HepG2 (cell line): ENCODE measurements around the gene ERVMER34-1. TPM values are rescaled to one million over a fixed set of nuclear protein-coding genes. Genes with fewer than 3 reads are reported as not detected.
A peak's percentile ranks its signal among the peaks of the same experiment; 100 is the strongest.

Experiments
- AKAP8 ChIP-seq: sonication (generic); formaldehyde crosslinking; IDR thresholded peaks from 2 replicates; pipeline ENCODE4 v1.5.1; 2020; ENCODE audit warnings: mild to moderate bottlenecking, missing genetic modification reagents
- CENPX ChIP-seq: sonication (generic); formaldehyde crosslinking; IDR thresholded peaks from 2 replicates; pipeline ENCODE4 v1.9.0; 2021; ENCODE audit warnings: mild to moderate bottlenecking, missing genetic modification reagents, moderate library complexity
- EHMT2 ChIP-seq: fragments of 200-600 bp; sonication (generic); IDR thresholded peaks from 2 replicates; pipeline ENCODE4 v1.7.0; 2017; ENCODE audit warnings: antibody characterized with exemption, low read depth, low read length, borderline replicate concordance
- HNF1A ChIP-seq, 2 experiments: sonication (generic) in 1 of 2; formaldehyde crosslinking in 1 of 2; IDR thresholded peaks; 2 replicates each; pipeline versions ENCODE4 v1.4.0 to v1.6.1; 2016 to 2020; ENCODE audit warnings: borderline replicate concordance in 1 of 2, low read depth in 1 of 2, mild to moderate bottlenecking in 1 of 2, missing genetic modification reagents in 1 of 2
- ISX ChIP-seq: sonication (generic); formaldehyde crosslinking; conservative IDR thresholded peaks from 2 replicates; pipeline ENCODE4 v1.5.0; 2020; ENCODE audit warnings: missing genetic modification reagents
- KDM2A ChIP-seq: sonication (generic); formaldehyde crosslinking; IDR thresholded peaks from 2 replicates; pipeline ENCODE4 v1.4.0; 2020; ENCODE audit warnings: low read depth, missing genetic modification reagents, borderline replicate concordance
- KLF11 ChIP-seq: IDR thresholded peaks from 2 replicates; pipeline ENCODE4 v1.6.1; 2016; ENCODE audit warnings: missing compliant biosample characterization
- RAD21 ChIP-seq: fragments of 450-650 bp; formaldehyde crosslinking; IDR thresholded peaks from 2 replicates; pipeline ENCODE4 v1.5.0; 2020; ENCODE audit warnings: mild to moderate bottlenecking
- SOX5 ChIP-seq: IDR thresholded peaks from 2 replicates; pipeline ENCODE4 v1.6.1; 2016; ENCODE audit warnings: borderline replicate concordance
- SRF ChIP-seq: IDR thresholded peaks from 2 replicates; pipeline ENCODE4 v1.6.1; 2011; ENCODE audit warnings: mild to moderate bottlenecking, low read depth, low read length, moderate library complexity
- SUZ12 ChIP-seq: fragments of 150-350 bp; IDR thresholded peaks from 2 replicates; pipeline ENCODE4 v1.6.1; 2014; ENCODE audit warnings: low read depth, low read length
- U2AF2 ChIP-seq: fragments of 200-400 bp; formaldehyde crosslinking; IDR thresholded peaks from 2 replicates; pipeline ENCODE4 v1.6.1; 2017; ENCODE audit warnings: low read depth, mild to moderate bottlenecking, low read length
- ZNF496 ChIP-seq: sonication (generic); formaldehyde crosslinking; IDR thresholded peaks from 2 replicates; pipeline ENCODE4 v1.8.1; 2023; ENCODE audit warnings: mild to moderate bottlenecking, moderate library complexity, missing genetic modification reagents; ENCODE audit not compliant: insufficient replicate concordance
- ZNF670 ChIP-seq: sonication (generic); formaldehyde crosslinking; IDR thresholded peaks from 2 replicates; pipeline ENCODE4 v1.8.0; 2022; ENCODE audit warnings: mild to moderate bottlenecking, missing genetic modification reagents, borderline replicate concordance
- polyA plus RNA-seq, 8 experiments: library from polyadenylated mRNA; depleted of rRNA in 3 of 8; stranded (reverse) in 7 of 8; unstranded in 1 of 8; fragments of >200 nt; fragmentation: Illumina TruSeq in 4 of 8; extraction: Trizol in 4 of 8; gene quantifications; 2 replicates each; pipeline versions ENCODE4 v1.2.1 to v1.2.3, GENCODE V29; 2011 to 2016; ENCODE audit warnings: low read depth in 4 of 8, missing spikeins in 1 of 8, mixed read lengths in 1 of 8; ENCODE audit not compliant: insufficient read depth in 1 of 8
- total RNA-seq, 5 experiments: library from RNA; depleted of rRNA; stranded (reverse); fragments of >200 nt; fragmentation: Illumina TruSeq; extraction: Trizol; gene quantifications; 2 replicates each; pipeline ENCODE4 v1.2.3, GENCODE V29; 2016; ENCODE audit warnings: low read depth in 1 of 5
- TF ChIP-seq, protein P1 (sequence below): sonication (generic); formaldehyde crosslinking; IDR thresholded peaks from 2 replicates; pipeline ENCODE4 v1.5.0; 2020; ENCODE audit warnings: missing genetic modification reagents, mild to moderate bottlenecking, borderline replicate concordance
- TF ChIP-seq, protein P2 (sequence below): sonication (generic); formaldehyde crosslinking; IDR thresholded peaks from 2 replicates; pipeline ENCODE4 v1.4.0; 2020; ENCODE audit warnings: missing genetic modification reagents
- TF ChIP-seq, protein P3 (sequence below): sonication (generic); formaldehyde crosslinking; IDR thresholded peaks from 2 replicates; pipeline ENCODE4 v1.9.0; 2022; ENCODE audit warnings: missing genetic modification reagents, mild to moderate bottlenecking, borderline replicate concordance
- TF ChIP-seq, protein P4 (sequence below): sonication (generic); formaldehyde crosslinking; IDR thresholded peaks from 2 replicates; pipeline ENCODE4 v1.4.0; 2020; ENCODE audit warnings: mild to moderate bottlenecking, missing genetic modification reagents

Gene ERVMER34-1
- total and polyA plus RNA-seq, 2 of the 13 experiments (the other 11 are each of a cell fraction or from before 2014, with no cell fraction given) = 0.04 to 0.35 TPM

GRCh38 chr4:52721968-52722815 lies 29.0 kb downstream of the ERVMER34-1 start (continued):
- TF ChIP-seq CENPX (CRISPR knock-in tag) = no peak
- no peak for TF ChIP-seq AKAP8 (CRISPR knock-in tag)
- TF ChIP-seq ZNF670 = no peak
- no peak for TF ChIP-seq ZNF496 (CRISPR knock-in tag)
- TF ChIP-seq RAD21 (CRISPR knock-in tag) = peak; percentile 9; the same call in 1 of the 2 replicates
- TF ChIP-seq, protein P1, sequence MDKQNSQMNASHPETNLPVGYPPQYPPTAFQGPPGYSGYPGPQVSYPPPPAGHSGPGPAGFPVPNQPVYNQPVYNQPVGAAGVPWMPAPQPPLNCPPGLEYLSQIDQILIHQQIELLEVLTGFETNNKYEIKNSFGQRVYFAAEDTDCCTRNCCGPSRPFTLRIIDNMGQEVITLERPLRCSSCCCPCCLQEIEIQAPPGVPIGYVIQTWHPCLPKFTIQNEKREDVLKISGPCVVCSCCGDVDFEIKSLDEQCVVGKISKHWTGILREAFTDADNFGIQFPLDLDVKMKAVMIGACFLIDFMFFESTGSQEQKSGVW (CRISPR knock-in tag) = no peak
- no peak for TF ChIP-seq ISX (CRISPR knock-in tag)
- TF ChIP-seq, protein P2, sequence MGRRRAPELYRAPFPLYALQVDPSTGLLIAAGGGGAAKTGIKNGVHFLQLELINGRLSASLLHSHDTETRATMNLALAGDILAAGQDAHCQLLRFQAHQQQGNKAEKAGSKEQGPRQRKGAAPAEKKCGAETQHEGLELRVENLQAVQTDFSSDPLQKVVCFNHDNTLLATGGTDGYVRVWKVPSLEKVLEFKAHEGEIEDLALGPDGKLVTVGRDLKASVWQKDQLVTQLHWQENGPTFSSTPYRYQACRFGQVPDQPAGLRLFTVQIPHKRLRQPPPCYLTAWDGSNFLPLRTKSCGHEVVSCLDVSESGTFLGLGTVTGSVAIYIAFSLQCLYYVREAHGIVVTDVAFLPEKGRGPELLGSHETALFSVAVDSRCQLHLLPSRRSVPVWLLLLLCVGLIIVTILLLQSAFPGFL (CRISPR knock-in tag) = no peak
- no peak for TF ChIP-seq EHMT2
- TF ChIP-seq U2AF2 = no peak
- no peak for TF ChIP-seq SUZ12
- TF ChIP-seq SOX5 (CRISPR knock-in tag) = no peak
- no peak for TF ChIP-seq KLF11 (CRISPR knock-in tag)
- TF ChIP-seq HNF1A (IDR thresholded peaks at IDR 0.05; ENCODE audit: low read depth) = no peak
- no peak; the same call in 1 of the 2 replicates for TF ChIP-seq HNF1A (CRISPR knock-in tag; IDR thresholded peaks at IDR 0.05; ENCODE audit: borderline replicate concordance)
- TF ChIP-seq, protein P3, sequence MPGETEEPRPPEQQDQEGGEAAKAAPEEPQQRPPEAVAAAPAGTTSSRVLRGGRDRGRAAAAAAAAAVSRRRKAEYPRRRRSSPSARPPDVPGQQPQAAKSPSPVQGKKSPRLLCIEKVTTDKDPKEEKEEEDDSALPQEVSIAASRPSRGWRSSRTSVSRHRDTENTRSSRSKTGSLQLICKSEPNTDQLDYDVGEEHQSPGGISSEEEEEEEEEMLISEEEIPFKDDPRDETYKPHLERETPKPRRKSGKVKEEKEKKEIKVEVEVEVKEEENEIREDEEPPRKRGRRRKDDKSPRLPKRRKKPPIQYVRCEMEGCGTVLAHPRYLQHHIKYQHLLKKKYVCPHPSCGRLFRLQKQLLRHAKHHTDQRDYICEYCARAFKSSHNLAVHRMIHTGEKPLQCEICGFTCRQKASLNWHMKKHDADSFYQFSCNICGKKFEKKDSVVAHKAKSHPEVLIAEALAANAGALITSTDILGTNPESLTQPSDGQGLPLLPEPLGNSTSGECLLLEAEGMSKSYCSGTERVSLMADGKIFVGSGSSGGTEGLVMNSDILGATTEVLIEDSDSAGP (CRISPR knock-in tag) = peak; percentile 76; the same call in 1 of the 2 replicates
- TF ChIP-seq KDM2A (CRISPR knock-in tag) = peak; percentile 97
- no peak for TF ChIP-seq SRF
- TF ChIP-seq, protein P4, sequence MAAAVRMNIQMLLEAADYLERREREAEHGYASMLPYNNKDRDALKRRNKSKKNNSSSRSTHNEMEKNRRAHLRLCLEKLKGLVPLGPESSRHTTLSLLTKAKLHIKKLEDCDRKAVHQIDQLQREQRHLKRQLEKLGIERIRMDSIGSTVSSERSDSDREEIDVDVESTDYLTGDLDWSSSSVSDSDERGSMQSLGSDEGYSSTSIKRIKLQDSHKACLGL (CRISPR knock-in tag) = peak; percentile 64; the same call in 1 of the 2 replicates
